NB4 (cell line): ENCODE results near the gene RCBTB1.

Source experiments
- CTCF ChIP-seq: IDR thresholded peaks from one replicate; pipeline ENCODE4 v1.5.1; 2012; ENCODE audit warnings: low read depth, low read length
- MYC ChIP-seq: IDR thresholded peaks from 2 replicates; pipeline ENCODE4 v1.6.1; 2011; ENCODE audit warnings: low read depth, low read length
- POLR2A ChIP-seq: IDR thresholded peaks from 2 replicates; pipeline ENCODE4 v1.6.1; 2011; ENCODE audit warnings: mild to moderate bottlenecking; ENCODE audit not compliant: insufficient read length; ENCODE audit errors: extremely low read depth

DNA sequence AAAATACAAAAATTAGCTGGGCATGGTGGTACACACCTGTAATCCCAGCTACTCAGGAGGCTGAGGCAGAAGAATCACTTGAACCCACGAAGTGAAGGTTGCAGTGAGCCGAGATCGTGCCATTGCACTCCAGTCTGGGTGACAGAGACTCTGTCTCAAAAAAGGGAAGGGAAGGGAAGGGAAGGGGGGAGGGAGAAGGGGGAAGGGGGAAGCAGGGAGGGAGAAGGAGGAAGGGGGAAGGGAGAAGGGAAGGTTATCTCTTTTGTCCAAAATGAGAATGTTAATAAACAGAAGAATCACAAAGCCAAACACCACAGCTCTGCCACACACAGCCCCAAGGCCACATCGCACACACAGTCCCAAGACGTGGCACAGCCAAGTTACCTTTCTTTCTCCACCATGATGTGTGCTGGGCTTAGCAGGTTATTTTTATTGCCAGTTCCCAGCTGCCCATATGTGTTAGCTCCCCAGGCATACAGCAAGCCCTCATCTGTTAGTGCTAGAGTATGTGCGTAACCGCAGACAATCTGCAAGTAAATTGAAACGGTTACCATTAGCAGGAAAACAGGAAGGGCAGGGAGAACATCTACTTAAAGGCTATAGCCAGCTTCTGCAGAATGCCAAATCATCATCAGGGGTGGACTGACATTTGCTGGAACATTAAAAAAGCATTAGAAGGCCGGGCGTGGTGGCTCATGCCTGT, 34.3 kb downstream of the RCBTB1 start:
- no peak for TF ChIP-seq POLR2A
- TF ChIP-seq CTCF: no peak
- TF ChIP-seq MYC: no peak
